ENCODE data around the gene GXYLT1.
"Not testable (repeated sequence)": the region's sequence is repeated elsewhere in the genome, so short reads cannot be mapped to it uniquely, and the experiment has no call there.

GXYLT1 gene

DNA sequence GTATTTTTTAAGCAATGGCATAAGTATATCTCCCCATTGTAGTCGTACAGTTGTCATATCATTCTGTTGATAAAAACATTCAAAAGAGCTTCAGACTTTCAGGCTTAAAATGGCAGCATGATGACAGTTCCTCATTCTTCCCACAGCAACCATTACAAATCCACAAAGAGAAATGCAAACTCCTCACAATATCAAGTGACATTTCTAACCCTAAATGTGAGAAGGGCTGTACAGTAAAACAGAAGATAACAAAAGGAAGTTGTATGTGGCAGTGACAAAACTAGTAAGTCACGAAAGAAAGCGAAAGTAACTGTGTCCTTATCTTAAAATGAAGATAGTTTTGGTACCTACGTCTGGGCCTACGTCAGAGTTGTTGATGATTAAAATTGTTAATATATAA is 46.7 kb downstream of the GXYLT1 start:
- Histone ChIP-seq H3K4me1 (ENCODE audit: insufficient read depth, low read length) (no peaks in the 10 kb centered on the region), H3K36me3 (ENCODE audit: insufficient read depth, low read length) (no peaks in the 10 kb centered on the region), H3K9me3 (ENCODE audit: control insufficient read depth, insufficient read depth, low read length) (no peaks in the 10 kb centered on the region), H3K9ac (ENCODE audit: low read depth, low read length) (no peak overlapping the region)

DNA sequence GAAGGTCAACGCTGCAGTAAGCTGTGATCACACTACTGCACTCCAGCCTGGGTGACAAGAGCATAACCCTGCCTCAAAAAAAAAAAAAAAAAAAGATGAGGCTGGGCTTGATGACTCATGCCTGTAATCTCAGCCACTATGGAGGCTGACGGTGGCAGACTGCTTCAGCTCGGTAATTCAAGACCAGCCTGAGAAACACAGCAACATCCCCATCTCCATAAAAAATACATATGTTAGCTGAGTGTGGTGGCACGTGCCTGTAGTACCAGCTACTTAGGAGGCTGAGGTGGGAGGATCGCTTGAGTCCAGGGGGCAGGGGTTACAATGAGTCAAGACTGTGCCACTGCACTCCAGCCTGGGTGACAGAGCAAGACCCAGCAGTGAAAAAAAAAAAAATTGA is 50.4 kb downstream of the GXYLT1 start:
- Histone ChIP-seq H3K9ac (ENCODE audit: low read depth, low read length) (no peak overlapping the region), H3K36me3 (ENCODE audit: insufficient read depth, low read length) (no peaks in the 10 kb centered on the region), H3K9me3 (ENCODE audit: control insufficient read depth, insufficient read depth, low read length) (no peaks in the 10 kb centered on the region), H3K4me1 (ENCODE audit: insufficient read depth, low read length) (peaks cover 4% of the 10 kb centered on the region; the same call in 1 of the 2 replicates)

- Histone ChIP-seq H3K4me1 (ENCODE audit: insufficient read depth, low read length) (peaks cover 7% of the 10 kb centered on the region; the same call in 1 of the 2 replicates), H3K36me3 (ENCODE audit: insufficient read depth, low read length) (no peaks in the 10 kb centered on the region), H3K9ac (ENCODE audit: low read depth, low read length) (no peak overlapping the region), H3K9me3 (ENCODE audit: control insufficient read depth, insufficient read depth, low read length) (no peaks in the 10 kb centered on the region)
Observed at GRCh38 chr12:42091769-42092168, 52.9 kb downstream of the GXYLT1 start.

DNA sequence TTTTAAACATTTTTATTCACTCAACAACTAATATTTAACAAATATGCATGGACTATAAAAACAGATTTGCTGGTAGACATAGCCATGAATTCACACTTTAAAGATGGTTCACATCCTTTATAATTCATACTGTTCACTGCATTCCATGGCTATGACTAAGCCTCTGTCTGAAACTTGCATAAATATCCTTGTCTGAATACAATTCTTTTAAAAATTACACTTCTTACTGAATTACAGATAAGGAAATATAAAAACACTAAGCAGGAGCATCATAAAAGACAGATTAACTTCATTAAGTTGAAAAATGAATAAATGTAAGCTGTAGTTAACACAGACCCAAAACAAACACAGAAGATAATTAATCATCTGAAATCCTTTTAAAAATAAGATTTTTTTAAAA is 53.8 kb downstream of the GXYLT1 start:
- H3K4me1 ChIP-seq (ENCODE audit: insufficient read depth, low read length) = peaks cover 7% of the 10 kb centered on the region; the same call in 1 of the 2 replicates
- no peaks in the 10 kb centered on the region for H3K36me3 ChIP-seq (ENCODE audit: insufficient read depth, low read length)
- H3K9ac ChIP-seq (ENCODE audit: low read depth, low read length) = no peak overlapping the region
- no peaks in the 10 kb centered on the region for H3K9me3 ChIP-seq (ENCODE audit: control insufficient read depth, insufficient read depth, low read length)

GRCh38 chr12:42086031-42086430 is 58.6 kb downstream of the GXYLT1 start:
- H3K4me1 ChIP-seq (ENCODE audit: insufficient read depth, low read length) = peaks cover 7% of the 10 kb centered on the region; the same call in 1 of the 2 replicates
- no peaks in the 10 kb centered on the region for H3K36me3 ChIP-seq (ENCODE audit: insufficient read depth, low read length)
- no peaks in the 10 kb centered on the region for H3K9me3 ChIP-seq (ENCODE audit: control insufficient read depth, insufficient read depth, low read length)
- no peak overlapping the region for H3K9ac ChIP-seq (ENCODE audit: low read depth, low read length)

- no peaks in the 10 kb centered on the region for H3K9me3 ChIP-seq (ENCODE audit: control insufficient read depth, insufficient read depth, low read length)
- H3K4me1 ChIP-seq (ENCODE audit: insufficient read depth, low read length) = peaks cover 7% of the 10 kb centered on the region; the same call in 1 of the 2 replicates
- H3K9ac ChIP-seq (ENCODE audit: low read depth, low read length) = no peak overlapping the region
- no peaks in the 10 kb centered on the region for H3K36me3 ChIP-seq (ENCODE audit: insufficient read depth, low read length)
Observed at GRCh38 chr12:42085594-42085993, 59.1 kb downstream of the GXYLT1 start.

- no peak overlapping the region for H3K9ac ChIP-seq (ENCODE audit: low read depth, low read length)
- no peaks in the 10 kb centered on the region for H3K9me3 ChIP-seq (ENCODE audit: control insufficient read depth, insufficient read depth, low read length)
Observed at GRCh38 chr12:42084522-42084921, 60.2 kb downstream of the GXYLT1 start.

DNA sequence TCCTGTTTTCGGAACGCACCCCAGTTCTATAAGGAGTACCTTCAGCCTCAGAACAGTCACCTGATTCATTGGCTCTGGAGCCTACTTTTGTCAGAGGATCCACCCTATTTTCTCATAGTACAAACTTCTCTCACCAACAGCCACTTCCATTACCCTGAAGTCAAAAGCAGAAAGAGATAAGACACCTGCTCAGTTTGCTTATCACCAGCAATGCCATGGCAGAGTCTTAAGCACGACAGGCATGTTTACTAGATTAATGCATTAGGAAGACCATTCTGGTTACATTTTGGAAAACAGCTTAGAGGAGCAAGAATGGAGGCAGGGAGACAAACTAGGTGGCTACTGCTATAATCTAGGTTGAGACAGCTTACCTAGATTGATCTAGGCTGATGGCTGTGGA is 67.7 kb downstream of the GXYLT1 start:
- Histone ChIP-seq H3K4me1 (ENCODE audit: insufficient read depth, low read length) (no peaks in the 10 kb centered on the region), H3K36me3 (ENCODE audit: insufficient read depth, low read length) (no peaks in the 10 kb centered on the region), H3K9me3 (ENCODE audit: control insufficient read depth, insufficient read depth, low read length) (no peaks in the 10 kb centered on the region), H3K9ac (ENCODE audit: low read depth, low read length) (no peak overlapping the region)

More at GRCh38 chr12:42084522-42084921, 60.2 kb downstream of the GXYLT1 start:
- H3K36me3 ChIP-seq (ENCODE audit: insufficient read depth, low read length) = no peaks in the 10 kb centered on the region
- H3K4me1 ChIP-seq (ENCODE audit: insufficient read depth, low read length) = peaks cover 4% of the 10 kb centered on the region; the same call in 1 of the 2 replicates

DNA sequence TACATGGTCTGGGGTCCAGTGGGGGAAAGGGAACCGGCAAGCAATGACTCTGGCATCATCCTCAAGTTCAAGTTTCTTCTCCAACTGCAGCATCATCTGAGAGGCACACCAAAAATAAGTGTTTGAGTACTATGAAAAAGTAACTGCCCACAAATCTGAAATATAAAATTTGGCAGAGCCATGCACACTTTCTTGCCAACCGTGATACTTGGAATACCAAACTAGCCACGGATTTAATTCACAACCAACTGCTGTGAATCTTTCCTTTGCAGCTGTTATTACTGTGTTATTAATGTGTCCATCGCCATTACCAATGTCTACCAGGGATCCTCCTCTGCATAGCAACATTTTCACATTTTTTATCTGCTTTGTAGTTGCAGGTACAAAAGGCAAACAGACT is 74.6 kb downstream of the GXYLT1 start:
- no peaks in the 10 kb centered on the region for H3K4me1 ChIP-seq (ENCODE audit: insufficient read depth, low read length)
- no peak overlapping the region for H3K9ac ChIP-seq (ENCODE audit: low read depth, low read length)
- H3K36me3 ChIP-seq (ENCODE audit: insufficient read depth, low read length) = no peaks in the 10 kb centered on the region
- no peaks in the 10 kb centered on the region for H3K9me3 ChIP-seq (ENCODE audit: control insufficient read depth, insufficient read depth, low read length)

- H3K9me3 ChIP-seq (ENCODE audit: control insufficient read depth, insufficient read depth, low read length) = peaks cover 2% of the 10 kb centered on the region; the same call in 1 of the 2 replicates
- no peaks in the 10 kb centered on the region for H3K4me1 ChIP-seq (ENCODE audit: insufficient read depth, low read length)
- H3K9ac ChIP-seq (ENCODE audit: low read depth, low read length) = no peak overlapping the region
- no peaks in the 10 kb centered on the region for H3K36me3 ChIP-seq (ENCODE audit: insufficient read depth, low read length)
Observed at GRCh38 chr12:42059127-42059526, 85.5 kb downstream of the GXYLT1 start.

- Histone ChIP-seq H3K9me3 (ENCODE audit: control insufficient read depth, insufficient read depth, low read length) (no peaks in the 10 kb centered on the region), H3K4me1 (ENCODE audit: insufficient read depth, low read length) (no peaks in the 10 kb centered on the region), H3K36me3 (ENCODE audit: insufficient read depth, low read length) (no peaks in the 10 kb centered on the region), H3K9ac (ENCODE audit: low read depth, low read length) (no peak overlapping the region)
Observed at GRCh38 chr12:42056130-42056529, 88.5 kb downstream of the GXYLT1 start.

DNA sequence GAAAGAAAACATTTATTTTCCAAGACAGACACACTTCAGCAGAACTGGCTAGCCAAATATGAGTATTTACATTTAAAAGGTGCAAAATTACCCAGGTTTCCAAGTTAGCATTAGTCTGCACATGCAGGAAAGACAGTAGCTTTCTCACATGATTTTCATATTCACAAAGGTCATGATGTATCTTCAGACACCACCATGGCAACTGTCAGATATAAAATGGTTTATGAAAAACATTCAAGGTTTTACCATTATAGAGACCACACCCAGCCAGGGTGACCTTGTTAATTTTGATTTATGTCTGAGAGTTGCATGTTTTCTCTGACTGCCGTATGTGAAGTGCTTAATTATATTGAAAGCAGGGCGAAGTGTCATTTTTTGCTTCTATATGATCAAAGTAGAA is 91.2 kb downstream of the GXYLT1 start:
- H3K9me3 ChIP-seq (ENCODE audit: control insufficient read depth, insufficient read depth, low read length) = peaks cover 6% of the 10 kb centered on the region; the same call in 1 of the 2 replicates
- H3K36me3 ChIP-seq (ENCODE audit: insufficient read depth, low read length) = no peaks in the 10 kb centered on the region
- H3K4me1 ChIP-seq (ENCODE audit: insufficient read depth, low read length) = no peaks in the 10 kb centered on the region
- H3K9ac ChIP-seq (ENCODE audit: low read depth, low read length) = no peak overlapping the region

GRCh38 chr12:42048980-42049379 is 95.7 kb downstream of the GXYLT1 start:
- H3K4me1 ChIP-seq (ENCODE audit: insufficient read depth, low read length); H3K9me3 ChIP-seq (ENCODE audit: control insufficient read depth, insufficient read depth, low read length); H3K9ac ChIP-seq (ENCODE audit: low read depth, low read length); H3K36me3 ChIP-seq (ENCODE audit: insufficient read depth, low read length): not testable (repeated sequence)

DNA sequence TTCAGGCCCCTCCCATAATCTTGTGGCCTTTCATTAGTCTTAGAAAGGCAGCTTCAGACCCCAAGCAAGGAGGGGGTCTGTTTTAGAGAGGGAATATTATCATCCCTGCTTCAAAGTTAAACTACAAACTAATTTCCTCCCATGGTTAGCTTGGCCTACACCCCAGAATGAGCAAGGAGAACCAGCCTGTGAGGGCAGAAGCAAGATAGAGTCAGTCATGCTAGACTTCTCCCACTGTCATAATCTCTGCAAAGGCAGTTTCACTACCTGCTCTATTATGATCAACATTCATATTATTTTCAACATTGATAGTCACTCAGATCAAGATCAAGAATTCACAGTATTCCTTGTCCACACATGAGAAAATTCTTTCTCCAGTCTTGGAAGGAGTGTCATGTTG is 105.1 kb downstream of the GXYLT1 start:
- H3K4me1 ChIP-seq (ENCODE audit: insufficient read depth, low read length) = no peaks in the 10 kb centered on the region
- no peak overlapping the region for H3K9ac ChIP-seq (ENCODE audit: low read depth, low read length)
- H3K36me3 ChIP-seq (ENCODE audit: insufficient read depth, low read length) = no peaks in the 10 kb centered on the region
- no peaks in the 10 kb centered on the region for H3K9me3 ChIP-seq (ENCODE audit: control insufficient read depth, insufficient read depth, low read length)

GRCh38 chr12:42039176-42039575 is 105.5 kb downstream of the GXYLT1 start:
- H3K9me3 ChIP-seq (ENCODE audit: control insufficient read depth, insufficient read depth, low read length) = no peaks in the 10 kb centered on the region

More at GRCh38 chr12:42039176-42039575, 105.5 kb downstream of the GXYLT1 start:
- H3K9ac ChIP-seq (ENCODE audit: low read depth, low read length) = no peak overlapping the region
- no peaks in the 10 kb centered on the region for H3K36me3 ChIP-seq (ENCODE audit: insufficient read depth, low read length)
- no peaks in the 10 kb centered on the region for H3K4me1 ChIP-seq (ENCODE audit: insufficient read depth, low read length)
